GM19463 (cell line): ENCODE measurements around the gene GNAO1.

Source experiments
- ATAC-seq: cut with Tn5 transposase; IDR thresholded peaks from one replicate; pipeline ENCODE4 v1.9.1; 2021; ENCODE audit warnings: mild to moderate bottlenecking, moderate library complexity; ENCODE audit not compliant: unreplicated experiment

Gene GNAO1

DNA sequence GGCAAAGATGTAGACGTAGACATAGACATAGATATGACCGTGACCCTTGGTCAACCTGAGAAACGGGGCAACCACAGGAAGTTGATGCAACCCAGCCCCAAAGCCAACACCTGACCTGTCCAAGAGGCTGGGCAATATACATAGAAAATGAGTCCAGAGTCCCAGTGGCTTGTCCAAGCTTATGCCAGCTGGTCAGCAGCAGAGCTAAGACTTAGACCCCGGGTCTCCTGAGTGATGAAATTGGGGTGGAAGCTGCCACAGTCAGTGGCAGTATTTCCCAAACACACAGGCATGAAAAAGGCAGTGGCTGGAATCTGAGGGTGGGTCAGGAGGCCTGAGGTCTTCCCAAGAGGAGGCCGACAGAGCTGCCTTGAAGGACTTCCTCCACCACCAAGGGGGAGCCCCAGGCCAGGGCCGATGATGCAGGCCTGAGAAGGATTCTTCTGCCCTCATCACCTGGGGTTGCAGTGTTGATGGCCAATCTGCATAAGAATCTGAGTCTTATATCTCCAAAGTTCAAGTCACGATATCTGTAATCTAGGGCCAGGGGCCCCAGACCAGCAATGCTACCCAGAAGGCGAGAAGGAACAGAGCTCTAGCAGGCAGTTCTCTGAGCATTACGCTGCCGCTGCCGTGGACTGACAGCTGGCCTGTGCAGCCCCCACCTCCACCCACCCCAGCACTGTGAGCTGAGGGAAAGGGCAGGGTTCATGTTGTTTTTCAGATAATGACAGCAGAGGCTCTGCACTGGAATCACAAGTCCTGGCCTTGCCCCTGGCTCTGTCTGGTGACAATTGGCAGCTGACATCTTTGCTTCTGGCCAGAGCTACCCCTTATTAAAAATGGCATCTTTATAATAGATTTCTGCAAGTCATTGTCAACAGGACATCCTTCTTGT, 72.7 kb downstream of the GNAO1 start:
- ATAC-seq: no peak

DNA sequence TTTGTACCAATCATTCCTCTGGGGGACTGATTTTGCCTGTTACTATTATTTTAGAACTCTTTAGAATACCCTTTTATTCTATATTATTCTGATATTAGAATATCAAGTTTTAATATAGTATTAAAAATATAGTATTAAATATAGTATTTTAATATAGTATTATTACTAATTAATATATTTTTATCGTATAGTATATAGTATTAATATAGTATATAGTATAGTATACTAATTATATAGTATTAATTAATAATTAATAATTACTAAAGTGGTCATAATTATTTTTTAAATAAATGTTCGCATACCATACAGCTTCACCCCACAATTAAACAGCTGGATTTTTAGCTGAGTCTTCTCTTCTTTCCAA, 73.3 kb downstream of the GNAO1 start:
- ATAC-seq: no peak

DNA sequence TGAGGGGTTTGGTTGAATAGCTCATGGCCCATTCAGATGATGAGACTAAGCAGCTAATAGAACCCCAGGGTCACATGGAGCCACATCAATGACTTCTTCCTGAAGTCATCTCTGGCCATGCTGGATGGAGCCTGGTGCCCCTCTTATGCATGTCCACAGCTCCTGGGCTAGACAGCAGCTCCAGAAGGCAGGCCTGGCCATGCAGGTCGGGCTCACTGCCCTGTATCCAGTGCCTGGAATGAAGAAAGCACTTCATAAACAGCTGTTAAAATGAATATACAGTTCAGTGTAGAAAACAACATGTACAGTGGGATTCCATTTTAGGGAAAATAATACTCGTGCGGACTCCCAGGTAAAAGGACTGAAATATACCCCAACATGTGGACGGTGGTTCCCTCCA, 73.9 kb downstream of the GNAO1 start:
- no peak for ATAC-seq

DNA sequence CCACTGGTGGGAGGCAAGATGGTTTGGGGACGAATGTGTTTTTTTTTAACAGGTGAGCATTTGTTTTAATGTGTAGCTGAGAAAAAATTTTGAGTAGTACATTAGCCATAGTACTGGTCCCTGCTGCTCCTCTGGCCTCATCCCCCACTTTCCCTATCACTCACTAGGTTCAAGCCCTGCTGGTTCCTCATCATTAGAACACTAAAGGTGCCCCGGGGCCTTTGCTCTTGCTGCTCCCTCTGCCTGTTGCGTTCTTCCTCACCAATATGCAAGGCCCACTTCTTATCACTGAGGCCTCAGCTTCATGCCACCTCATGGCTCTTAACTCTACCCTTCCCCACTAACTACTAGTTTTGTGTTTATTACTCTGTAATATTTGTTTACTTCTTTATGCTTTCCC, 74.5 kb downstream of the GNAO1 start:
- no peak for ATAC-seq

DNA sequence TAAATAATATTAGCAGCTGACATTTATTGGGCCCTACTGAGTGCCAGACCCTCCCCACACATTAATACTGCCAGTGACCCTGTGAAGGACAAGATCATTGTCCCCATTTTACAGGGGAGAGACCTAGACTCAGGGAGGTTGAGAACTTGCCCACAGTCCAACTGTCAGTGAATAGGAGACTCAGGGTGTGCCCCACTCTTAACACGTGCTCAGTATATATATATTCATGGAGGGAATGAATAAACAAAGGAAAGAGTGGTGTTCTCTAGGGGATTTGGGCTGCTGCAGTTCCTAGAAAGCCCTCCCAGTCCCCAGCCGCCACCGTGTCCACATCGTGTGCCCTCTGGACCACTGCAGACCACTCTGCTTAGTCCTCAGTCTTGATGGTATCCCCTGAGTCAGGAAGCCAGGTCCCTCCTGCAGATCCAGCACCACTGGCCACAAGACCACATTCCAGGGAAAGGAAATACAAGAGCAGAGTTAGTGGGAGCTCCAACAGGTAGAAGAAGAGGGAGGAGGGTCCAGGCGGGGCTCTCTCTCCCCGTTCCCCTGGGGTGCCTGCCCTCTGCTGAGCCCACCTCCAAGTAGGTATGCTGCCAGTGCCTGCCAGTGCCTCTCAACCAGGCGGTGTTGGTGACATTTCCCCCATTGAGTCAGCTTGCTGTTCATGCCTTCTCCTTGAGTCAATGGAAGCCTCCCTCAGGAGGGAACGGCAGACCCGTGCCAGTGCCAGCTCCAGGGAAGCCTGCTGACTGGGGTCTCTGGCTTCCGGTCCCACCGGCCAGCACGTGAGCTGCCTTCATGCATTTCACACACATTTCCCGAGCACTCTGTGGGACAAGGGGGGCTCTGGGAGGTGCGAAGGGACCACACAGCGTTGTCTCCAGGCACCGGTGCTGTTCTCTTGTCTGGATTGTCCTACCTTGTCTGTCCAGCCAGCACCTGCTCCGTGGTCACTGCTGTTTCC, 75.6 kb downstream of the GNAO1 start:
- ATAC-seq: no peak

DNA sequence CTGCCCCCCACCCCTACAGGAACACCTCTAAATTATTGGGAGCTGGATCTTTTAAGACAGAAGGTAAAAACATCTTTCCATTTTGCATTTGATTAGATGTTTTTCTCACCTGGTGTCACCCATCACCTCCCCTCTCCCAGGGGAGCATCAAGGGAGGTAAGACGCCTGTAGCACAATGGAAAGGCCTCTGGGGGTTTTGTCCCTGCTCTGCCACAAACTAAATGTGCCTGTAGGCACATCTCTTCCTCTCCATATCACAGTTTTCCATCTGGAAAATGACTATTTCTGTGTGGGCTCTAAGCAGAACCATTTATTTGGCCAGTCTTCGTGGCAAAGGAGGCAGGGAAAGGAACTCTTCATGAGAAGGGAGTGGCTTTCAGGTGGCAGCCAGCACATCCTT, 76.6 kb downstream of the GNAO1 start:
- ATAC-seq: no peak

DNA sequence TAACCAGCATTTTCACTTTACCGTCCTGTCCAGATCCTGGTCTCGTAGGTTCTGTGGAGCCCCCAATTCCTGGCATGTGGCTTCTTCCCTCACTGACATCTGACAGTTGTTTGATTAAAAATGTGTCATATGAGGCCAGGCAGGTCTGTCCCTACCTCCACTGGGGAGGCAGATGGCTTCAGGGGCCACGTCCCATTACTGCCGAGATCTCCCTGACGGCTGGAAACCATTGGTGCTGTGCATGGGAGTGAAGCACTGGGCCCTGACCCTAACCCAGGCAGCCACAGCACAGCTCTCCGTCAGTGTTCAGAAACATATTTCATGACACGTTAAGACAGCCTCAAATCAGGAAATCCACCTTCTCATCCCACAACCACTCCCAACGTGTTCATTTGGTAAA, 77.5 kb downstream of the GNAO1 start:
- ATAC-seq: no peak

DNA sequence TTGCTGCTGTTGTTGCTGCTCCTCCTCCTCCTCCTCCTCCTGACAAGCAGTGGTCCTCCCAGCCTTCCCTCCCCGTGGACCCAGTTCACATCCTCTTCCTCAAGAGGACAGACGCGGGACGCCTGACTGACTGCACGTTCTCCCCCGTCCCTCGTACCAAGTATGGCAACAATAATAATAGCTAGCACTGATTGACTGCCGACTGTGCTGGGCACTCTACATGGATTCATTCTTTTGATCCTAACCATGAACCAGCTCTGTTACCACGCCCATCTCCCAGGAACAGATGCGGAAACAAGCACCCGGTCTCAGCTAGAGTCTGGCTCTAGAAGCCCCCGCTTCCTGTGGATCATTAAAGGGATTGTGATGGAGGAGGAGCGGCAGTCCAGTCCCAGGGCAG, 78.0 kb downstream of the GNAO1 start:
- ATAC-seq: no peak

DNA sequence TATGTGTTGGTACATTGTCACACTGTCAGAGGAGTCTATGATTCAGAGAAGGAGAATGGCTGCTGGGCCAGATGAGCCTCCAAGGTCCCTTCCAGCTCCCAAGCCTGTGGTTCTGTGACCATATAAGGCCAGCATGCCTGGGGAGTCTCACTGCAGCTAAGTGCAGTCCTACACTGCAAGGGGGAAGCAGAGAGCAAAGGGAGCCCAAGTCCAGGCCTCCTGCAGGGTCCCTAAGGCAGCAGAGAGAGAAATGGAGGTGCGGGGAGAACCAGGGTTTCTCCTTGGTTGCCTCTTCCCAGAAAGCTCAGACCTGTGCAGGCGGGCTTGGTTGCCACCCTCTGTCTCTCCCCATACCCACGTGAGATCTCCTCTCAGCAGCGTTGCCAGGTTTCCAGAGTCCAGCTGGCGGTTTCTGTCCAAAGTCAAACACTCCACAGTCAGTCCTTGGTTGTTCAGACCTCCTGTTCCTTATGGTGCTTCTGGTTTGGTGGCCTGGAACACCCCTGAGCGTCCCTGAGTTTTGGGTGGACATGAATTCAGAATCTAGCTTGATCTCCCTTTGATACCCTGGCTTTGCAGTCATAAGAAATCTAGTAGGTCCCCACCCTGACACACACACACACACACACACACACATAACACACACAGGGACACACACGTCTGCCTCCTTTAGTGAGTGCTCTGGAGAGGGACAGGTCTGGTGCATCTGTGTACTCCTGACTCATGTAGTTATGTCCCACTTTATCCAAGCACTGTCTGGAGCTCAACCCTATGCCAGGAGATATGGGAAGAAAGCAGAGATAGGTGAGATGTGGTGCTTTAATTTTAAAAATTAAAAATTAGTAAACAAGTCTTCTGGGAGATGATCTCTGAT, 78.8 kb downstream of the GNAO1 start:
- no peak for ATAC-seq

DNA sequence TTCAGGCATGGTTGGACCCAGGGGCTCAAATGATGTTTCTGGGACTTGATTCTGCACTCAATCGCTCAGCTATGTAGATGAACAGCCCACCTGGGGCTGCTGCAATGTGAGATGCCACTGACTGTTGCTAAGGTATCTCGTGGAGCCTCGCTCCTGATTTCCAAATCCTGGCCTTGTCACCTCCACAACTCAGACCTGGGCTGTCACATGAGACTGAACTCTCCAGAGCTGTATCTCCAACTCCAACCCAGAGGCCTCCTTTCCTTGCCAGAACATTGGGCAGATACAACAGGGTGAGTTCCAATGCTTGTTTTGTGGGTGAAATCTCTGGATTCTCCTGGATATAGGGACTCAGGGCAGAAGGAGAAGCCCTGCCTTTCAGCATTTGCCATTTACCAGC, 79.5 kb downstream of the GNAO1 start:
- no peak for ATAC-seq

DNA sequence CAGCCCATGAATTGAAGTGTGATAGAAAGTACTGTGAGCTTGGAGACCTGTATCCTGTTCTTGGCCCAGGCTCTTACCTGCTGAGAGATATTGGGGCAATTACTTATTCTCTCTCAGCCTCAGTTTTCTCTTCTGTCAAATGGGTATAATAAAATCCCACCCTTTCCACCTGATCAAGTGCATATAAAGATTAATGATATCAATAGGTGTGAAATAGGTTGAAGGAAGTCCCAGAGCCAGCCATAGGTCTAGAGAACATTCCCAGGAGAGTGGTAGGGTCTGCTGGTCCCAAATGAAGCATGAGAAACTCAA, 81.2 kb downstream of the GNAO1 start:
- no peak for ATAC-seq

DNA sequence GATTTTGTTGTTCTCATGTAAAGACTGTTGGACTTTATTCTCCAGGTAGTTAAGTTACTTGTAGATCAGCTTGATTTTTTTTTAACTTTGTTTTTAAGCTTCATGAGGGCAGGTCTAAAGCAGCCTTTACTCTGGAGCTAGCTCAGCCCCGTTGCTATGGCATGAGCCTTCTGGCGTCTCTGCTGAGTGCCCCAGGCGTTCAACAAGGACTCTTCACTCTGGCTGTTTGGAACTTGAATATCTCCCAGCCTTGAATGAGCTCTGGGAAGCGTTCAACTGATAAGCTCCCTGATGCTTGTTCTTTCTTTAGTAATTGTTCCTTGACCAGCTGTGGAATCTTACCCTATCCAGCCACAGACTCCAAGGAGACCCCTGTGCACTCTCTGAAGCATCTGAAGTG, 82.3 kb downstream of the GNAO1 start:
- ATAC-seq: no peak

DNA sequence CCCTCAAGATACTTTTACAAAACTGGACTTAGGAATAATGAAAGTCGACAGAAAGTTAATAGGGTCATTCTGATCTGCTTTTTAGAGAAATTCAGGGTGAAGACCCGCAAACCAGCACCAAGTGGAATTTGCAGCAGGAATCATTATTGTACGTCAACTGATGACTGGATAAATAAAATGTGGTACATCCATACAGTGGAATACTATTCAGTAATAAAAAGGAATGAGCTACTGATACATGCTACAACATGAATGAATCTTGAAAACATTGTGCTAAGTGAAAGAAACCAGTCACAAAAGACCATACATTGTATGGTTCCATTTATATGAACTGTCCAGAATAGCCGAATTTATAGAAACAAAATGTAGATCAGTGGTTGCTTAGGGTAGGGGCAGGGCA, 83.1 kb downstream of the GNAO1 start:
- ATAC-seq: no peak

DNA sequence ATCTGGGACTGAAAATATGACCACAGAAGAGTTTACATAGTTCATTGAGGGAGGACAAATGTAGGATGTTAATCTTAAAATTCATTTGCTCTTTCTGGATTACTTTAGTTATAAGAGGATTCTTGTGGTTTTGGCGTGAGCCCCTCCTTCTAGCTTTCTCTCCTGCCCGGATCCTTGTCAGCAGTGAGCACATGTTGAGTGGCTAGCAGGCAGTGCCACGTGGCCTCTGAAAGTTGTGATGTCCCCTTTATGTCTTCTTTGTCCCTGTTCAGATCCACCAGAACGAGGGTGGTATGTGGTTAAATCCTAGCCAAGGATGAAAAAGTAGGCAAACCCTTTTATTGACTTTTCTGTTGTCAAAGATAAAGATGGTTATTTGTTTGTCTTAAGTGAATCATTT, 83.8 kb downstream of the GNAO1 start:
- ATAC-seq: no peak

DNA sequence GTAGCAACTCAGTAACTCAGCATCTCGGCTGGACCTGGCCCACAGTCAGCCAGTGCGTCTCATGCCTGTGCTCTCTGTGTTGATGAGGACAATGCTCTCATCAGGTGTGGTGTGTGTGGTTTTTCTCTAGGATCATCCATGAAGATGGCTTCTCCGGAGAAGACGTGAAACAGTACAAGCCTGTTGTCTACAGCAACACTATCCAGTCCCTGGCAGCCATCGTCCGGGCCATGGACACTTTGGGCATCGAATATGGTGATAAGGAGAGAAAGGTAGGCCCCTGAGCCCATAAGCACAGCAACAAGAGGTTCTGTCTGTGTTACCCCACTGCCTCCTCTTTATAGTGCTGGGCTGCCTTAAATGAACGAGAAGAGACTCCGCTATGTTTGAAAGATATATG, 84.5 kb downstream of the GNAO1 start:
- no peak for ATAC-seq

DNA sequence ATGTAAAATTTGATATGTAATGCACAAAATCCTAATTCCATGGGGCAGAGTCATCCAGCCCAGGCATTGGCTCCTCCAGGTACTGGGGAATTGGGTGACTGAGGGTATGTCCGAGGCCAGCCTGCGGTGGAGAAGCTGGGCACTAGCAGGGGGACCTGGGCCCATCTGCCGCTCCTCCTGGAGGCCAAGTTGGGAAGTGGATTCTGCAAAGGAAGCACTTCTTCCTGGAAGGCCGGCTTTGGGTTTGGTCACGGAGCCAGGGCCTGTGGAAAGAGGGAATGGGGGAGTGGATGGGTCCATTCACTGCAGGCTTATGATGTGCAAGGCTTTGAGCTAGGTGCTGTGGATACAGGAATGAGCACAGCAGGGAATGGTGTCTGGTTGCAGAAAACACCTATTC, 85.8 kb downstream of the GNAO1 start:
- ATAC-seq: no peak

DNA sequence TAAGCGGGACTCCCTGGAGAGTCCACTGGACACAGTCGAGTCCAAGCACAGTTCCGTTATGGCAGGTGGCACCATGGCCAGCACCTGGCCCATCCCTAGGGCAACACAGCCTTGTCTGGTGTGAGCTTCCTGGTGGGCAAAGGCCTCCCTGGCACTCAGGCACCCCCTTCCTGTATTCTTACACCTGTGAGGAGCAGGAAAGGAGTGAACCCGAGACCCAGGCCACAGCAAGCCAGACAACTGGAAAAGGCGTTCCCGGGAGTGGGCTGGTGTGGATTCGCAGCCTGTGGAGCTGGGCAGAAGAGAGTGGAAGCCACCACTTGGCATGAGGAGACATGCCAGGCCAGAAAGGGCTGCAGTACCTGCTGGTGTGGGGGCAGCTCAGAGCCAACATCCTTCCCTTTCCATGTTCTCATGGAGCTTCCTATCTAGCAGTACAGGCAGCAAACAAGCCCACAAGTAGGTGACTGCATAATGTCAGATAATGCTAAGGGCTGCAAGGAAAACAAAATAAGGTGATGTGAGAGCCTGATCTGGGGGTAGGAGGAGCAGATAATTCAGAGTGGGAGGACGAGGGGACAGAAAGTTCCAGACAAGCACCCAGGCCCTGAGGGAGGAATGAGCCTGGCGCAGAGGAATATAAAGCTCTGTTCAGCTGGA, 87.0 kb downstream of the GNAO1 start:
- no peak for ATAC-seq

DNA sequence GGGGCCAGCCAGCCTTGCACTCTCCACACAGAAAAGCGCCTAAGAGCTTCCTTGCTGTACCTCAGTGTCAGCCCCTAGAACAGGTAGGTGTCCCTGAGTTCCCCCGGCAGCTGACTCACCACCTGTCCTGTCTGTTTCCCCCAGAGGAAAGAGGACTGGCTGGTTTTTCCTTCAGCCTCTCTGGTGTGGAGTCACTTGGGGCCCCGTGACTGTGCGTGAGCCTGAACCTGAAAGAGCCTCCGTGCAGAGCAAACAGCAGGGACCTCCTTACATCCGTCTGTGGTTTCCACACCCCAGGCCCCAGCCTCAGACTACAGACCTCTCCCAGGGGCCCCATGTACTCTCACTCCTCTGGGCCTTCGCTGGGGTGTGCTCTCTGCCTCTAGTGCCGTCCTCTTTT, 87.8 kb downstream of the GNAO1 start:
- ATAC-seq: peak; percentile 61

DNA sequence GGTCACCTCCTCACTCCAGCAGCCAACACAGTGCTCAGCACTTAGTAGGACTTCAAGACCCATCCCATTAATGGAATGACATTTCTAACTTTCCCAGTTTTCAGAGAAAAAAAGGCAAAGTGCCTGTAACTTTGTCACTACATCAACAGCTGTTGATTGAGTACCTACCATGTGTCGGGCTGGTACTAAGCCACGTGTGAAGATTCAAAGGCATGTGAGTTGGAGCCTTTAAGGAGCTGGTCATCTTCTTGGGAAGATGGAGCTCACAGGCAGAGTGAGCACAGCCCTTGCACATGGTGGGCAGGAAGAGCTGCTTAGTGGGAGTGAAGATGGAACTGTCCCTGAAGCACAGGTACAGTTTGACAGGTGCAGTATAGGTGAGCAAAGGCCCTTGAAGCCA, 88.6 kb downstream of the GNAO1 start:
- no peak for ATAC-seq

DNA sequence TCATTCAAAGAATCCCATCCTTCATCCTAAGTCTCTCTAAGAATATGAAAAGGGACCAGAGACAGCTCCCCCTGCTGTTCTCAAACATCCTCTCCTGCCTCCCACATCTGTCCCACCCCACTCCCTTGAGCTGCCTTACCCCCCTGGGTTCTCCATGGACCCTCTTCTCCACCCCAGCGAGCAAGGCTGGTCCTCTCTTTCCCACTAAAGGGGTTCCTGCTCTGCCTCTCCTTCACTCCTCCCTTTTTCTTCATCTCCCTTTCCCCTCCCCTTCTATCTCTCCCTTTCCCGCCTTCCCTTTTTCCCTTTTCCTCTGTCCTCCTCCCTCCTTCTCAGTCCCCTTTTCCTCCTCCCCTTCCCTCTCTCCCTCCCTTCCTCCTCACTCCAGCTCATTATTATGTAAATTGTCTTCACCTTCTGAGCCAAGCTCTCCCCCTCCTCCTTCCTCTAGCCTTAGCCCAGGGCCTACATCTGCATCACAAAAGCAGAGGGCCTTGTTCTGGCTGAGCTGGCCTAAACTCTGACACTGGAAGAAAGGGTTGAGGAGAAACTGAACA, 90.0 kb downstream of the GNAO1 start:
- no peak for ATAC-seq
